Spinal cord (tissue), 10 donors: ENCODE measurements around the gene UPK1A. TPM values are rescaled to one million over a fixed set of nuclear protein-coding genes. Genes with fewer than 3 reads are reported as not detected.
"Not testable (repeated sequence)": the region's sequence is repeated elsewhere in the genome, so short reads cannot be mapped to it uniquely, and the experiment has no call there.

Source experiments
- DNase-seq, 6 donors: peaks; one replicate each; pipeline versions ENCODE4 v3.0.0 to v3.0.0-alpha.2; 2013 to 2015; ENCODE audit warnings: low spot score in 6 of 6, low read depth in 4 of 6
- H3K27ac ChIP-seq: one replicate; pipeline ENCODE4 v1.5.1; 2013; ENCODE audit warnings: low read depth, low read length, control low read depth
- H3K27me3 ChIP-seq: one replicate; pipeline ENCODE4 v1.6.1; 2013; ENCODE audit warnings: low read length; ENCODE audit not compliant: control insufficient read depth, insufficient read depth
- H3K36me3 ChIP-seq: one replicate; pipeline ENCODE4 v1.6.1; 2013; ENCODE audit warnings: low read length; ENCODE audit not compliant: control insufficient read depth, insufficient read depth
- H3K4me1 ChIP-seq: one replicate; pipeline ENCODE4 v1.6.1; 2013; ENCODE audit warnings: low read length; ENCODE audit not compliant: control insufficient read depth, insufficient read depth
- H3K4me3 ChIP-seq: one replicate; pipeline ENCODE4 v1.5.1; 2013; ENCODE audit warnings: low read depth, low read length, control low read depth
- H3K9me3 ChIP-seq: one replicate; pipeline ENCODE4 v1.6.1; 2013; ENCODE audit warnings: low read length; ENCODE audit not compliant: control insufficient read depth, insufficient read depth
- WGBS: methylation state at CpG from one replicate; pipeline ENCODE4 v1.1.5; 2013; ENCODE audit warnings: missing lambda C conversion rate; ENCODE audit not compliant: insufficient coverage; 5-methylcytosine and 5-hydroxymethylcytosine counted together
- polyA plus RNA-seq, 2 donors: library from polyadenylated mRNA; unstranded; fragments of 120-200 nt; gene quantifications; one replicate each; pipeline ENCODE4 v1.2.1, GENCODE V29; 2013; ENCODE audit not compliant: insufficient read length in 2 of 2
- total RNA-seq, 2 donors: library from RNA; depleted of rRNA in 1 of 2; stranded (reverse); fragments of 120-200 nt in 1 of 2; fragments of >200 nt in 1 of 2; gene quantifications; one replicate each; pipeline versions ENCODE4 v1.2.3 to v1.2.4, GENCODE V29; 2013 to 2014
- donor health status: healthy.

Gene UPK1A
- total and polyA plus RNA-seq, 4 donors: 0.21 TPM; not detected in 3

DNA sequence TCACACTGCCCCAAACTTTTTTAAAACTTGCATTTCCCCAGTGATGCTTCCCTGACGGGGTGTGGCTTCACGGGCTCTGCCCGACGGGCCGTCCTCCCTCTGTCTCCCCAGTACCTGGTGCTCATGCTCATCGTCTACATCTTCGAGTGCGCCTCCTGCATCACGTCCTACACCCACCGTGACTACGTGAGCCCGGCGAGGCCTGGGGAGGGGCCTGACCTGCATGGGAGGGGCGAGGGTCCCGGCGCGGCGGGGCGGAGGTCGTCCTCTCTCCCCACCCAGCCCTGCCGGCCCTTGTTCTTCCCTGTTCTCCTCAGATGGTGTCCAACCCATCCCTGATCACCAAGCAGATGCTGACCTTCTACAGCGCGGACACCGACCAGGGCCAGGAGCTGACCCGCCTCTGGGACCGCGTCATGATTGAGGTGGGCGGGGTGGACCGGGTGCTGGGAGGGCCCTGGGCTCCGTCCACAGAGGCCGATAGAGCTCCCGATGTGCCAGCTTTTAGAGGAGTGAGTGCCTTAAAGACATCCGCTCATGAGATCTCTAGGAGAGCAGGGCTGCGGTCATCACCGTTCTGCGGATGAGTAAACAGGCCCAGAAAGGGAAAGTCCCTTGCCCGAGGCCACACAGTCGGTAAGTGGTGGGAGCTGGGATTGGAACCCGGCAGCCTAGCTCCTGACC, 6.9 kb downstream of the UPK1A start:
- Histone ChIP-seq H3K4me1 (peaks cover 7% of the 10 kb centered on the region), H3K4me3 (no peak overlapping the region), H3K27me3 (peaks cover 24% of the 10 kb centered on the region), H3K9me3 (no peaks in the 10 kb centered on the region), H3K27ac (no peak overlapping the region), H3K36me3 (no peaks in the 10 kb centered on the region)
- WGBS: 5% methylated on average over 35 of the region's 39 CpGs
- DNase-seq: no peak

DNA sequence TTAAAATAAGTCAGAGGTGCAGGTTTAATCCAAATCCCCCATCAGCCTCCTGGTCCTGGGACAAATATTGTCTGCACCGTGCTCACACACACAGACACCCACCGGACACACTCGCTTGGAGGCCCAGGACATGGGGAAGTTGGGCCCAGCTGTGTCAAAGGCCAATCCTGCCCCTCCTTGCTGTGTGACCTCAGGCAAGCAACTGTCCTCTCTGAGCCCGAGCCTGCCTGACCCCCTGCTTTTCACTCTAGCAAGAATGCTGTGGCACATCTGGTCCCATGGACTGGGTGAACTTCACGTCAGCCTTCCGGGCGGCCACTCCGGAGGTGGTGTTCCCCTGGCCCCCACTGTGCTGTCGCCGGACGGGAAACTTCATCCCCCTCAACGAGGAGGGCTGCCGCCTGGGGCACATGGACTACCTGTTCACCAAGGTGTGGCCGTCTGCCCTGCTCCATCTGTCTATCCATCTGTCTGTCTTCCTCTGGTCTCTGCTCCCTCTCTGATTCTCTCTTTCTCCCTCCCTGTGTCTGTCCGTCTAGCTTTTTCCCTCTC, 9.3 kb downstream of the UPK1A start:
- no peaks in the 10 kb centered on the region for H3K36me3 ChIP-seq
- H3K4me3 ChIP-seq: no peak overlapping the region
- no peak overlapping the region for H3K27ac ChIP-seq
- 78% methylated on average over 15 of the region's 15 CpGs for WGBS
- H3K27me3 ChIP-seq: peaks cover 19% of the 10 kb centered on the region
- no peak for DNase-seq
- H3K9me3 ChIP-seq: no peaks in the 10 kb centered on the region
- peaks cover 7% of the 10 kb centered on the region for H3K4me1 ChIP-seq

DNA sequence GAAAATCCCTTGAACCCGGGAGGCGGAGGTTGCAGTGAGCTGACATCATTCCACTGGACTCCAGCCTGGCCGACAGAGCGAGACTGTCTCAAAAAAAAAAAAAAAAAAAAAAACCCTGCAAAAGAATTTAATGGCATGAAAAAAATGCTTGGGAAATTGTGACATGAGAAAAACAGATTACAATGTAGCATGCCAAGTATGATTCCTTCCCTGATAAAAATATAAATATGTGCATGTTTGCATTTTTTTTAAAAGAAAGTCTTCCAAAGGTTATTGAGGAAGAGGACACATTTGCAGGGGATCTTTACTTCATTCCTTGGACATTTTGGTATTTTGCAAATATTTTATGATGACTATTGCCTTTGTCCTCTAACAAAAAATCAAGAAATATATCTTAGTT, 23.5 kb downstream of the UPK1A start:
- no peaks in the 10 kb centered on the region for H3K27me3 ChIP-seq
- H3K4me3 ChIP-seq: no peak overlapping the region
- no CpG with 5 or more reads among the region's 4 CpGs for WGBS
- H3K27ac ChIP-seq: no peak overlapping the region
- H3K4me1 ChIP-seq: no peaks in the 10 kb centered on the region
- no peak for DNase-seq
- no peaks in the 10 kb centered on the region for H3K9me3 ChIP-seq
- no peaks in the 10 kb centered on the region for H3K36me3 ChIP-seq

DNA sequence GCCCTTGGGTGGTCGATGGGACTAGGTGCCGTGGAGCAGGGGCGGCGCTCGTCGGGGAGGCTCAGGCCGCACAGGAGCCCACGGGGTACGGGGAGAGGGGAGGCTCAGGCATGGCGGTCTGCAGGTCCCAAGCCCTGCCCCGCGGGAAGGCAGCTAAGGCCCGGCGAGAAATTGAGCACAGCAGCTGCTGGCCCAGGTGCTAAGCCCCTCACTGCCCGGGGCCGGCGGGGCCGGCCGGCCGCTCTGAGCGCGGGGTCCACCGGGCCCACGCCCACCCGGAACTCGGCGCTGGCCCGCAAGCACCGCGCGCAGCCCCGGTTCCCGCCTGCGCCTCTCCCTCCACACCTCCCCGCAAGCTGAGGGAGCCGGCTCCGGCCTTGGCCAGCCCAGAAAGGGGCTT, 24.8 kb downstream of the UPK1A start:
- not testable (repeated sequence) for H3K27ac ChIP-seq, H3K36me3 ChIP-seq, H3K9me3 ChIP-seq, DNase-seq, H3K27me3 ChIP-seq, H3K4me1 ChIP-seq, H3K4me3 ChIP-seq
- whole genome bisulfite sequencing: 96% methylated on average over 37 of the region's 37 CpGs

DNA sequence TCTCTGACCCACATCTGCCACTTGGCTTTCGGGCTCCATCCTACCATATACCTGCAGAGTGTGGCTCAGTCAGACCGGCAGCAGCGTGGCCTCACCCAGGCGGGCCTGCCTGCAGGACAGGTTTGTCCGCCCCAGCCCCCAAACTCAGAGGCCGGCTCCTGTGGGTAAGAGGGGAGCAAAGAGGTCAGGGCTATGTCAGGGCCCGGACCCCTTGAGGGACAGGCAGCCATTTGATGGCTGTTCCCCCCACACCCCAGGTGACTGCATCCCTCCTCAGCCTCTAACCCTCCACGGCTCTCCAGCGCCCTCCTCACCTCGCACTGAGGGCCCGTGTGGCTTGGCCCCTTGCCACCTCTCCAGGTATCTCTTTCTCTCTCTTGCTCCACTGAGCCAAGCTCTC, 25.7 kb downstream of the UPK1A start:
- Histone ChIP-seq H3K9me3 (no peaks in the 10 kb centered on the region), H3K4me3 (no peak overlapping the region), H3K27ac (no peak overlapping the region), H3K27me3 (no peaks in the 10 kb centered on the region), H3K4me1 (no peaks in the 10 kb centered on the region), H3K36me3 (no peaks in the 10 kb centered on the region)
- 82% methylated on average over 9 of the region's 11 CpGs for WGBS
- DNase-seq: no peak

DNA sequence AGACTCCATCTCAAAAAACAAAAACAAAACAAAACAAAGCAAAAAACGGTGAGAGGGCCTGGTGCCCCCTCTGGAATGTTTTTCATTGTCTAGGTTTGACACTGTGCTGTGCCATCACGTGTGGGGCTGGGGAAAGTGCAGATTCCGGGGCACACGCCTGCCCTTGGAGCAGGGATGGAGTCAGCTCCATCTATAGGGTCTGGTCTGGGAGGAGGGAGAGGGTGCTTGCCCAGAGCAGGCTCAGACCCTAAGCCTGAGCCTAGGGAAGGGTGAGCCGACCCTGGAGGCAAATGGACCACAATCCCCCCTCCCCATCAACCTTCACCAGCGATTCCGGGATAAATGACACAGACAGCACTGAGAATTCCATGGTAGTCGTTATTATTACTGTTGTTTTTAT, 27.1 kb downstream of the UPK1A start:
- Histone ChIP-seq H3K9me3 (no peaks in the 10 kb centered on the region), H3K4me1 (no peaks in the 10 kb centered on the region), H3K27me3 (no peaks in the 10 kb centered on the region), H3K36me3 (no peaks in the 10 kb centered on the region), H3K4me3 (no peak overlapping the region), H3K27ac (no peak overlapping the region)
- no peak for DNase-seq
- WGBS: 11% methylated on average over 4 of the region's 8 CpGs

DNA sequence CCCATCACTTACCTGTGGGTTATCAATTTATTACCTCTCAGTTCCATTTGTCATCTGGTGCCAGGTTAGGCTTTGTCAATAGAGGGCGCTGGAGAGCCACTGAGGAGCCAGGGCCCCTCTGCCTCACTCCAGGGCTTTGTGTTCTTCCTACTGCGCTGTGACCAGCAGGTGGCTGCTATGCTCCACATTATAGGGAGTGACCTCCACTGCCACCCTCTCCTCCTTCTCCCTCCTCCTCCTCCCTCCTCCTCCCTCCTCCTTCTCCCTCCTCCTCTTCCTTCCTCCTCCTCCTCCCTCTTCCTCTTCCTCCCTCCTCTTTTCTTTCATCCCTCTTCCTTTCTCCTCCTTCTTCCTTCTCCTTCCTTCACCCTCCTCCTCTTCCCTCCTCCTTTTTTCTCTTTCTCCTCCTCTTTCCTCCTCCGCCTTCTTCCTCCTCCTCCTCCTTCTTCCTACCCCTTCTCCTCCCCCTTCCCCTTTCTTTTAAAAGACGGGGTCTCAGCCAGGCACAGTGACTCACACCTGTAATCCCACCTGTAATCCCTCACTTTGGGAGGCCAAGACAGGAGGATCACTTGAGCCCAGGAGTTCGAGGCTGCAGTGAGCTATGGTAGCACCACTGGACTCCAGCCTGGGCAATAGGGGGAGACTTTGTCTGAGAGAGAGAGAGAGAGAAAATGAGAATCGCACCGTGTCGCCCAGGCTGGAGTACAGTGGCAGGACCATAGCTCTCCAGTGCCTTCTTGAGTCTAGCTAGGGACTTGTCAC, 27.7 kb downstream of the UPK1A start:
- H3K4me1 ChIP-seq: no peaks in the 10 kb centered on the region

DNA sequence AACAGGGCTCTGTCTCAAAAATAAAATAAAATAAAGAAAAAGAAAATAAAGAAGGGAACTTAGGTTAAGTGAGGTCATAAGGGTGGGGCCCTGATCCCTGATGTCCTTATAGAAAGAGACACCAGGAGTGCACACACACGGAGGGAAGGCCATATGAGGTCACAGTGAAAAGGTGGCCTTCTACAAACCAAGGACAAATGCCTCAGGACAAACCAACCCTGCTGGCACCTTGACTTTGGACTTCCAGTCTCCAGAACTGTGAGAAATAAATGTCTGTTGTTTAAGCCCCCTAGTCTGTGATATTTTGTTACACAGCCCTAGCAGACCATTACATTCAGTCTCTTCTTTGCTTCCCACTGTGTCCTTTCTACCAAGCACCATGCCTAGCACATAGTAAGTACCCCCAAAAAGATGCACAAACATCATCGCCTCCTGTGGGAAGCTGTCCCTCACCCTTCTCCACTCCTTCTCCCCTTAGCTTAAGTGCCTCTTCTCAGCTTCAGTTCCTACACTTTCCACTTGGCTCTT, 29.6 kb downstream of the UPK1A start:
- DNase-seq: no peak
- no peaks in the 10 kb centered on the region for H3K9me3 ChIP-seq
- H3K36me3 ChIP-seq: no peaks in the 10 kb centered on the region
- H3K27me3 ChIP-seq: no peaks in the 10 kb centered on the region
- no peaks in the 10 kb centered on the region for H3K4me1 ChIP-seq
- no peak overlapping the region for H3K27ac ChIP-seq
- no peak overlapping the region for H3K4me3 ChIP-seq
- WGBS: 100% methylated on average over 1 of the region's 2 CpGs

More for the DNA sequence above, 27.7 kb downstream of the UPK1A start:
- H3K9me3 ChIP-seq: no peaks in the 10 kb centered on the region
- no peaks in the 10 kb centered on the region for H3K36me3 ChIP-seq
- peak in 5 of 6 donors; percentile 39 to 89 (median 56) for DNase-seq
- H3K4me3 ChIP-seq: no peak overlapping the region
- no peak overlapping the region for H3K27ac ChIP-seq
- 21% methylated on average over 3 of the region's 8 CpGs for WGBS
- H3K27me3 ChIP-seq: no peaks in the 10 kb centered on the region

DNA sequence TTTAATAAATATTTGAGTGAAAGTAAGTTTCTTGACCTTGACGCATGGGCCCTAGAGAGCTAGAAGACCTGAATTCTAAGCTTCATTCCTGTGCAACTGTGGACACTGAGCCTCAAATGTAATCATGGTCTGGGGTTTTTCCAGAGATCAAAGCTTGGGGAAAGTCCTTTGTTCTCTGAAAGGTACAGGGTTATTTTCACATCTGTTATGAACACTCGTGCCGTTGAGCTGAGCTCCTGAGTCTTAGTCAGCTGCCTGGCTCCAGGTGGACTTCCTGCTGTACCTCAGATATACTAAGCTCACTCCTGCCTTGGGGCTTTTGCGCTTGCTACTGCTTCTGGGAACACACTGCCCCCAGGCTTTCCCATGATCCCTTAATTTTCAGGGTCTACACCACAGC, 30.5 kb downstream of the UPK1A start:
- DNase-seq: no peak
- WGBS: 86% methylated on average over 4 of the region's 4 CpGs
- peaks cover 2% of the 10 kb centered on the region for H3K4me1 ChIP-seq
- H3K27me3 ChIP-seq: no peaks in the 10 kb centered on the region
- no peaks in the 10 kb centered on the region for H3K9me3 ChIP-seq
- no peak overlapping the region for H3K4me3 ChIP-seq
- H3K36me3 ChIP-seq: no peaks in the 10 kb centered on the region
- H3K27ac ChIP-seq: no peak overlapping the region
